T-helper 1 cell (primary cell): Measurements from ENCODE around the gene HP.
"Not testable (repeated sequence)": the region's sequence is repeated elsewhere in the genome, so short reads cannot be mapped to it uniquely, and the experiment has no call there.

Experiments
- DNase-seq, 5 donors: peaks; one replicate each; pipeline ENCODE4 v3.0.0-alpha.2; 2012 to 2020

The HP gene

GRCh38 chr16:72043539-72043938 is 10.8 kb upstream of the HP start:
- no peak for DNase-seq

- no peak for DNase-seq
Measured at GRCh38 chr16:72044296-72044695, 10.0 kb upstream of the HP start.

GRCh38 chr16:72044825-72045359 is 9.4 kb upstream of the HP start:
- no peak for DNase-seq

GRCh38 chr16:72049110-72049509 is 5.2 kb upstream of the HP start:
- no peak for DNase-seq

- DNase-seq: no peak
Measured at GRCh38 chr16:72050769-72051464, 3.4 kb upstream of the HP start.

GRCh38 chr16:72051818-72052217 is 2.5 kb upstream of the HP start:
- no peak for DNase-seq

GRCh38 chr16:72055911-72056310 is 1.6 kb downstream of the HP start:
- no peak for DNase-seq

GRCh38 chr16:72057313-72057712 is 3.0 kb downstream of the HP start:
- DNase-seq: not testable (repeated sequence)

GRCh38 chr16:72059060-72059459 is 4.8 kb downstream of the HP start:
- DNase-seq: not testable (repeated sequence)

GRCh38 chr16:72060405-72060804 is 6.1 kb downstream of the HP start:
- no peak for DNase-seq

- no peak for DNase-seq
Measured at GRCh38 chr16:72061564-72061963, 7.3 kb downstream of the HP start.

GRCh38 chr16:72064361-72064894 is 10.1 kb downstream of the HP start:
- DNase-seq: no peak

GRCh38 chr16:72066747-72067146 is 12.4 kb downstream of the HP start:
- DNase-seq: peak in 1 of 5 donors; percentile 8

GRCh38 chr16:72068930-72069329 is 14.6 kb downstream of the HP start:
- no peak for DNase-seq

- no peak for DNase-seq
Measured at GRCh38 chr16:72072514-72073342, 18.4 kb downstream of the HP start.

- no peak for DNase-seq
Measured at GRCh38 chr16:72073560-72074230, 19.4 kb downstream of the HP start.

- DNase-seq: not testable (repeated sequence)
Measured at GRCh38 chr16:72075067-72075466, 20.8 kb downstream of the HP start.

GRCh38 chr16:72076991-72077706 is 22.8 kb downstream of the HP start:
- not testable (repeated sequence) for DNase-seq

- no peak for DNase-seq
Measured at GRCh38 chr16:72083778-72084404, 29.6 kb downstream of the HP start.

GRCh38 chr16:72084445-72084844 is 30.1 kb downstream of the HP start:
- DNase-seq: no peak

GRCh38 chr16:72085002-72085401 is 30.7 kb downstream of the HP start:
- DNase-seq: no peak

GRCh38 chr16:72091217-72091616 is 36.9 kb downstream of the HP start:
- DNase-seq: no peak
